SU-DHL-6 (cell line): ENCODE measurements around the gene ZNF280A.

Experiments
- EZH2phosphoT487 ChIP-seq: fragments of 200-600 bp; sonication (generic), shearing (Covaris generic); conservative IDR thresholded peaks from 2 replicates; pipeline ENCODE4 v1.6.1; 2018; ENCODE audit warnings: mild to moderate bottlenecking, antibody characterized with exemption, low read length, moderate library complexity, mixed read lengths
- TF ChIP-seq, protein P1 (sequence below): fragments of 200-600 bp; sonication (generic); IDR thresholded peaks from one replicate; pipeline ENCODE4 v1.5.1; 2017; ENCODE audit warnings: antibody characterized with exemption, mild to moderate bottlenecking, low read length, moderate library complexity; ENCODE audit not compliant: insufficient read depth, poor library complexity, severe bottlenecking

- TF ChIP-seq, protein P1, sequence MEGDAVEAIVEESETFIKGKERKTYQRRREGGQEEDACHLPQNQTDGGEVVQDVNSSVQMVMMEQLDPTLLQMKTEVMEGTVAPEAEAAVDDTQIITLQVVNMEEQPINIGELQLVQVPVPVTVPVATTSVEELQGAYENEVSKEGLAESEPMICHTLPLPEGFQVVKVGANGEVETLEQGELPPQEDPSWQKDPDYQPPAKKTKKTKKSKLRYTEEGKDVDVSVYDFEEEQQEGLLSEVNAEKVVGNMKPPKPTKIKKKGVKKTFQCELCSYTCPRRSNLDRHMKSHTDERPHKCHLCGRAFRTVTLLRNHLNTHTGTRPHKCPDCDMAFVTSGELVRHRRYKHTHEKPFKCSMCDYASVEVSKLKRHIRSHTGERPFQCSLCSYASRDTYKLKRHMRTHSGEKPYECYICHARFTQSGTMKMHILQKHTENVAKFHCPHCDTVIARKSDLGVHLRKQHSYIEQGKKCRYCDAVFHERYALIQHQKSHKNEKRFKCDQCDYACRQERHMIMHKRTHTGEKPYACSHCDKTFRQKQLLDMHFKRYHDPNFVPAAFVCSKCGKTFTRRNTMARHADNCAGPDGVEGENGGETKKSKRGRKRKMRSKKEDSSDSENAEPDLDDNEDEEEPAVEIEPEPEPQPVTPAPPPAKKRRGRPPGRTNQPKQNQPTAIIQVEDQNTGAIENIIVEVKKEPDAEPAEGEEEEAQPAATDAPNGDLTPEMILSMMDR, result no peak
- TF ChIP-seq EZH2phosphoT487, result no peak
Measured at GRCh38 chr22:22498267-22498666, 21.8 kb downstream of the ZNF280A start.
